WTC11 (cell line): ENCODE results near the gene GRIFIN. TPM values are rescaled to one million over a fixed set of nuclear protein-coding genes. Genes with fewer than 3 reads are reported as not detected.

ENCODE experiments used
- ATAC-seq: fragments of 200-7000 bp; cut with Tn5 transposase; 2 replicates; pipeline ENCODE4 v1.10.0; 2021; ENCODE audit warnings: mild to moderate bottlenecking, moderate library complexity
- CTCF ChIA-PET: fragments of 300-600 bp; sonication (Branson Sonifier 250); formaldehyde crosslinking; loops from one replicate; lab custom pipeline; 2021; ENCODE audit warnings: antibody characterized with exemption; lab: Charles Lee
- POLR2A ChIA-PET: fragments of 350-600 bp; sonication (Branson Sonifier 250); formaldehyde crosslinking; loops from one replicate; lab custom pipeline; 2021; ENCODE audit warnings: antibody characterized with exemption; lab: Charles Lee
- DNase-seq: peaks from one replicate; pipeline ENCODE4 v3.0.0; 2021; ENCODE audit warnings: low spot score
- H3K27ac Mint-ChIP-seq: 2 replicates; pipeline ENCODE4 v1.8.0; 2021; ENCODE audit warnings: mixed read lengths
- H3K27me3 Mint-ChIP-seq: 2 replicates; pipeline ENCODE4 v1.8.0; 2021; ENCODE audit warnings: low read depth, mild to moderate bottlenecking, moderate library complexity, mixed read lengths
- H3K36me3 Mint-ChIP-seq: 2 replicates; pipeline ENCODE4 v1.8.0; 2021; ENCODE audit warnings: mixed read lengths
- H3K4me1 Mint-ChIP-seq: 2 replicates; pipeline ENCODE4 v1.8.0; 2022; ENCODE audit warnings: mixed read lengths
- H3K4me3 Mint-ChIP-seq: 2 replicates; pipeline ENCODE4 v1.8.0; 2021; ENCODE audit warnings: mild to moderate bottlenecking, moderate library complexity, mixed read lengths
- H3K9me3 Mint-ChIP-seq: 2 replicates; pipeline ENCODE4 v1.8.0; 2021; ENCODE audit warnings: mixed read lengths
- ATF1 ChIP-seq: sonication (generic); formaldehyde crosslinking; IDR thresholded peaks from 2 replicates; pipeline ENCODE4 v1.8.1; 2023; ENCODE audit warnings: mild to moderate bottlenecking, moderate library complexity, missing genetic modification reagents
- E2F5 ChIP-seq: sonication (generic); formaldehyde crosslinking; IDR thresholded peaks from 2 replicates; pipeline ENCODE4 v1.8.1; 2022; ENCODE audit warnings: mild to moderate bottlenecking, moderate library complexity, missing genetic modification reagents
- ELF4 ChIP-seq: sonication (generic); formaldehyde crosslinking; IDR thresholded peaks from 2 replicates; pipeline ENCODE4 v1.8.1; 2022; ENCODE audit warnings: low read depth, mild to moderate bottlenecking, moderate library complexity, missing genetic modification reagents
- EMX1 ChIP-seq: fragments of 250-450 bp; sonication (Bioruptor Pico); IDR thresholded peaks from 2 replicates; pipeline ENCODE4 v1.8.0; 2021; ENCODE audit warnings: mild to moderate bottlenecking
- ETV6 ChIP-seq: sonication (generic); formaldehyde crosslinking; IDR thresholded peaks from 2 replicates; pipeline ENCODE4 v1.8.1; 2022; ENCODE audit warnings: mild to moderate bottlenecking, missing genetic modification reagents
- FOXK1 ChIP-seq: sonication (generic); formaldehyde crosslinking; IDR thresholded peaks from 2 replicates; pipeline ENCODE4 v1.8.0; 2022; ENCODE audit warnings: mild to moderate bottlenecking, moderate library complexity, missing genetic modification reagents
- FOXP1 ChIP-seq: sonication (generic); formaldehyde crosslinking; IDR thresholded peaks from 2 replicates; pipeline ENCODE4 v1.8.0; 2022; ENCODE audit warnings: missing genetic modification reagents, mild to moderate bottlenecking, moderate library complexity, borderline replicate concordance
- GABPB1 ChIP-seq: sonication (generic); formaldehyde crosslinking; IDR thresholded peaks from 2 replicates; pipeline ENCODE4 v1.8.1; 2023; ENCODE audit warnings: mild to moderate bottlenecking, missing genetic modification reagents
- HMGA2 ChIP-seq: fragments of 250-450 bp; sonication (Bioruptor Pico); IDR thresholded peaks from 2 replicates; pipeline ENCODE4 v1.4.0; 2021; ENCODE audit warnings: mild to moderate bottlenecking, moderate library complexity
- HMGXB4 ChIP-seq: sonication (generic); formaldehyde crosslinking; IDR thresholded peaks from 2 replicates; pipeline ENCODE4 v1.8.1; 2023; ENCODE audit warnings: mild to moderate bottlenecking, moderate library complexity, missing genetic modification reagents
- IRF2 ChIP-seq: sonication (generic); formaldehyde crosslinking; IDR thresholded peaks from 2 replicates; pipeline ENCODE4 v1.8.0; 2022; ENCODE audit warnings: low read depth, missing genetic modification reagents, borderline replicate concordance
- KAT7 ChIP-seq: sonication (generic); formaldehyde crosslinking; IDR thresholded peaks from 2 replicates; pipeline ENCODE4 v1.8.1; 2023; ENCODE audit warnings: missing genetic modification reagents, mild to moderate bottlenecking, borderline replicate concordance
- MLX ChIP-seq: sonication (generic); formaldehyde crosslinking; IDR thresholded peaks from 2 replicates; pipeline ENCODE4 v1.8.1; 2023; ENCODE audit warnings: mild to moderate bottlenecking, missing genetic modification reagents, moderate library complexity
- NR1H2 ChIP-seq: sonication (generic); formaldehyde crosslinking; IDR thresholded peaks from 2 replicates; pipeline ENCODE4 v1.9.0; 2021; ENCODE audit warnings: mild to moderate bottlenecking, moderate library complexity, missing genetic modification reagents
- NR3C1 ChIP-seq: sonication (generic); formaldehyde crosslinking; conservative IDR thresholded peaks from 2 replicates; pipeline ENCODE4 v1.8.1; 2023; ENCODE audit warnings: low read depth, mild to moderate bottlenecking, missing genetic modification reagents
- OVOL2 ChIP-seq: fragments of 250-450 bp; sonication (Bioruptor Pico); IDR thresholded peaks from 2 replicates; pipeline ENCODE4 v1.9.0; 2021; ENCODE audit warnings: mild to moderate bottlenecking, borderline replicate concordance
- RORB ChIP-seq: fragments of 250-450 bp; sonication (Bioruptor Pico); IDR thresholded peaks from 2 replicates; pipeline ENCODE4 v1.9.0; 2021; ENCODE audit warnings: mild to moderate bottlenecking
- SMAD3 ChIP-seq: sonication (generic); formaldehyde crosslinking; IDR thresholded peaks from 2 replicates; pipeline ENCODE4 v1.8.0; 2022; ENCODE audit warnings: missing genetic modification reagents, mild to moderate bottlenecking, borderline replicate concordance
- TEAD1 ChIP-seq: sonication (generic); formaldehyde crosslinking; IDR thresholded peaks from 2 replicates; pipeline ENCODE4 v1.8.0; 2022; ENCODE audit warnings: mild to moderate bottlenecking, missing genetic modification reagents
- TEAD4 ChIP-seq: sonication (generic); formaldehyde crosslinking; IDR thresholded peaks from 2 replicates; pipeline ENCODE4 v1.8.0; 2022; ENCODE audit warnings: mild to moderate bottlenecking, missing genetic modification reagents
- ZNF121 ChIP-seq: sonication (generic); formaldehyde crosslinking; IDR thresholded peaks from 2 replicates; pipeline ENCODE4 v1.8.0; 2023; ENCODE audit warnings: missing genetic modification reagents
- ZNF317 ChIP-seq: sonication (generic); formaldehyde crosslinking; IDR thresholded peaks from 2 replicates; pipeline ENCODE4 v1.8.1; 2023; ENCODE audit warnings: low read depth, mild to moderate bottlenecking, moderate library complexity, missing genetic modification reagents, borderline replicate concordance
- ZNF416 ChIP-seq: fragments of 250-450 bp; sonication (Bioruptor Pico); IDR thresholded peaks from 2 replicates; pipeline ENCODE4 v1.9.0; 2021; ENCODE audit warnings: mild to moderate bottlenecking, inconsistent platforms
- ZNF423 ChIP-seq: fragments of 250-450 bp; sonication (Bioruptor Pico); IDR thresholded peaks from 2 replicates; pipeline ENCODE4 v2.1.2; 2022; ENCODE audit warnings: mild to moderate bottlenecking, moderate library complexity
- total RNA-seq: library from RNA; stranded (reverse); gene quantifications from 3 replicates; pipeline ENCODE4 v1.2.3, GENCODE V29; 2021
- TF ChIP-seq, protein P1 (sequence below): fragments of 250-450 bp; sonication (Bioruptor Pico); IDR thresholded peaks from 2 replicates; pipeline ENCODE4 v1.8.0; 2021; ENCODE audit warnings: mild to moderate bottlenecking
- TF ChIP-seq, protein P2 (sequence below): sonication (generic); formaldehyde crosslinking; IDR thresholded peaks from 2 replicates; pipeline ENCODE4 v1.8.1; 2023; ENCODE audit warnings: mild to moderate bottlenecking, missing genetic modification reagents
- TF ChIP-seq, protein P3 (sequence below): sonication (generic); formaldehyde crosslinking; IDR thresholded peaks from 2 replicates; pipeline ENCODE4 v1.8.1; 2022; ENCODE audit warnings: missing genetic modification reagents, borderline replicate concordance

GRIFIN gene
- total RNA-seq, 1 experiment from 2014 or later, result not detected

- DNase-seq (peak; percentile 89), ATAC-seq (peak; percentile 95)
- ChIA-PET CTCF (interaction anchor here (0.5 to 7.2 kb wide), 59 partner anchors 9 to 747 kb away, joined by 3 to 288 read pairs (median 6); partner anchors contain the start of genes AMZ1, BRAT1, IQCE and TTYH3), POLR2A (interaction anchor here (0.6 to 1.6 kb wide), 7 partner anchors 17 to 309 kb away, joined by 3 to 15 read pairs (median 3); no protein-coding TSS in a partner anchor)
- Mint-ChIP-seq H3K27me3 (no peaks in the 10 kb centered on the region), H3K36me3 (no peaks in the 10 kb centered on the region), H3K4me1 (peaks cover 4% of the 10 kb centered on the region), H3K9me3 (no peaks in the 10 kb centered on the region), H3K27ac (peak overlapping the region; percentile 70; the same call in 1 of the 2 replicates), H3K4me3 (no peak overlapping the region)
- TF ChIP-seq TEAD1 (CRISPR knock-in tag) (no peak), ELF4 (CRISPR knock-in tag) (no peak), EMX1 (CRISPR knock-in tag) (no peak), ZNF423 (CRISPR knock-in tag) (peak; percentile 53), NR1H2 (CRISPR knock-in tag) (no peak), IRF2 (no peak), FOXP1 (0 out of 2 replicates have a peak, but pooled peaks have one; percentile 46), ZNF416 (no peak), HMGA2 (no peak), HMGXB4 (CRISPR knock-in tag) (0 out of 2 replicates have a peak, but pooled peaks have one; percentile 41), FOXK1 (CRISPR knock-in tag) (0 out of 2 replicates have a peak, but pooled peaks have one; percentile 11), MLX (CRISPR knock-in tag) (no peak), E2F5 (CRISPR knock-in tag) (0 out of 2 replicates have a peak, but pooled peaks have one; percentile 37), SMAD3 (CRISPR knock-in tag) (no peak), ATF1 (0 out of 2 replicates have a peak, but pooled peaks have one; percentile 43), RORB (CRISPR knock-in tag) (no peak), GABPB1 (CRISPR knock-in tag) (peak; percentile 95), OVOL2 (no peak), ZNF121 (CRISPR knock-in tag) (no peak; the same call in 1 of the 2 replicates), ETV6 (CRISPR knock-in tag) (peak; percentile 65; the same call in 1 of the 2 replicates), NR3C1 (CRISPR knock-in tag) (no peak), ZNF317 (CRISPR knock-in tag) (no peak), KAT7 (CRISPR knock-in tag) (no peak), TEAD4 (CRISPR knock-in tag) (no peak)
- TF ChIP-seq, protein P1, sequence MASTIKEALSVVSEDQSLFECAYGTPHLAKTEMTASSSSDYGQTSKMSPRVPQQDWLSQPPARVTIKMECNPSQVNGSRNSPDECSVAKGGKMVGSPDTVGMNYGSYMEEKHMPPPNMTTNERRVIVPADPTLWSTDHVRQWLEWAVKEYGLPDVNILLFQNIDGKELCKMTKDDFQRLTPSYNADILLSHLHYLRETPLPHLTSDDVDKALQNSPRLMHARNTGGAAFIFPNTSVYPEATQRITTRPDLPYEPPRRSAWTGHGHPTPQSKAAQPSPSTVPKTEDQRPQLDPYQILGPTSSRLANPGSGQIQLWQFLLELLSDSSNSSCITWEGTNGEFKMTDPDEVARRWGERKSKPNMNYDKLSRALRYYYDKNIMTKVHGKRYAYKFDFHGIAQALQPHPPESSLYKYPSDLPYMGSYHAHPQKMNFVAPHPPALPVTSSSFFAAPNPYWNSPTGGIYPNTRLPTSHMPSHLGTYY (CRISPR knock-in tag), result no peak
- TF ChIP-seq, protein P2, sequence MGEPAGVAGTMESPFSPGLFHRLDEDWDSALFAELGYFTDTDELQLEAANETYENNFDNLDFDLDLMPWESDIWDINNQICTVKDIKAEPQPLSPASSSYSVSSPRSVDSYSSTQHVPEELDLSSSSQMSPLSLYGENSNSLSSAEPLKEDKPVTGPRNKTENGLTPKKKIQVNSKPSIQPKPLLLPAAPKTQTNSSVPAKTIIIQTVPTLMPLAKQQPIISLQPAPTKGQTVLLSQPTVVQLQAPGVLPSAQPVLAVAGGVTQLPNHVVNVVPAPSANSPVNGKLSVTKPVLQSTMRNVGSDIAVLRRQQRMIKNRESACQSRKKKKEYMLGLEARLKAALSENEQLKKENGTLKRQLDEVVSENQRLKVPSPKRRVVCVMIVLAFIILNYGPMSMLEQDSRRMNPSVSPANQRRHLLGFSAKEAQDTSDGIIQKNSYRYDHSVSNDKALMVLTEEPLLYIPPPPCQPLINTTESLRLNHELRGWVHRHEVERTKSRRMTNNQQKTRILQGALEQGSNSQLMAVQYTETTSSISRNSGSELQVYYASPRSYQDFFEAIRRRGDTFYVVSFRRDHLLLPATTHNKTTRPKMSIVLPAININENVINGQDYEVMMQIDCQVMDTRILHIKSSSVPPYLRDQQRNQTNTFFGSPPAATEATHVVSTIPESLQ (CRISPR knock-in tag), result no peak
- TF ChIP-seq, protein P3, sequence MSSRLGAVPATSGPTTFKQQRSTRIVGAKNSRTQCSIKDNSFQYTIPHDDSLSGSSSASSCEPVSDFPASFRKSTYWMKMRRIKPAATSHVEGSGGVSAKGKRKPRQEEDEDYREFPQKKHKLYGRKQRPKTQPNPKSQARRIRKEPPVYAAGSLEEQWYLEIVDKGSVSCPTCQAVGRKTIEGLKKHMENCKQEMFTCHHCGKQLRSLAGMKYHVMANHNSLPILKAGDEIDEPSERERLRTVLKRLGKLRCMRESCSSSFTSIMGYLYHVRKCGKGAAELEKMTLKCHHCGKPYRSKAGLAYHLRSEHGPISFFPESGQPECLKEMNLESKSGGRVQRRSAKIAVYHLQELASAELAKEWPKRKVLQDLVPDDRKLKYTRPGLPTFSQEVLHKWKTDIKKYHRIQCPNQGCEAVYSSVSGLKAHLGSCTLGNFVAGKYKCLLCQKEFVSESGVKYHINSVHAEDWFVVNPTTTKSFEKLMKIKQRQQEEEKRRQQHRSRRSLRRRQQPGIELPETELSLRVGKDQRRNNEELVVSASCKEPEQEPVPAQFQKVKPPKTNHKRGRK (CRISPR knock-in tag), result no peak
Measured at GRCh38 chr7:2451171-2452073, 24.8 kb downstream of the GRIFIN start.
